GM18508 (cell line): ENCODE results near the gene VAMP8.
"Not testable (repeated sequence)": the region's sequence is repeated elsewhere in the genome, so short reads cannot be mapped to it uniquely, and the experiment has no call there.

Experiments used
- ATAC-seq: cut with Tn5 transposase; IDR thresholded peaks from one replicate; pipeline ENCODE4 v1.9.1; 2021; ENCODE audit warnings: moderate number of reproducible peaks; ENCODE audit not compliant: insufficient read depth, unreplicated experiment

The VAMP8 gene

GRCh38 chr2:85577386-85578242, at the start of gene VAMP8:
VAMP8 (plus strand) TSS chr2:85577586; CDS start chr2:85577647, 61 bp downstream.
- ATAC-seq, result no peak

GRCh38 chr2:85527787-85528186, 49.6 kb upstream of the VAMP8 start:
- ATAC-seq, result no peak

- ATAC-seq, result no peak
Observed at GRCh38 chr2:85528355-85528754, 49.0 kb upstream of the VAMP8 start.

GRCh38 chr2:85529809-85530208, 47.6 kb upstream of the VAMP8 start:
- no peak for ATAC-seq

GRCh38 chr2:85531589-85531988, 45.8 kb upstream of the VAMP8 start:
- no peak for ATAC-seq

- ATAC-seq, result no peak
Observed at GRCh38 chr2:85534099-85534498, 43.3 kb upstream of the VAMP8 start.

- no peak for ATAC-seq
Observed at GRCh38 chr2:85534881-85535280, 42.5 kb upstream of the VAMP8 start.

- no peak for ATAC-seq
Observed at GRCh38 chr2:85536479-85536878, 40.9 kb upstream of the VAMP8 start.

- ATAC-seq, result no peak
Observed at GRCh38 chr2:85537600-85538506, 39.5 kb upstream of the VAMP8 start.

GRCh38 chr2:85538507-85539360, 38.7 kb upstream of the VAMP8 start, which contains the start of gene MAT2A:
MAT2A (plus strand) TSS chr2:85539168; CDS start chr2:85539288, 120 bp downstream.
- ATAC-seq, result peak; percentile 37

GRCh38 chr2:85539361-85540132, 37.8 kb upstream of the VAMP8 start:
- ATAC-seq, result no peak

- ATAC-seq, result no peak
Observed at GRCh38 chr2:85540133-85540648, 37.2 kb upstream of the VAMP8 start.

- no peak for ATAC-seq
Observed at GRCh38 chr2:85541262-85541661, 36.1 kb upstream of the VAMP8 start.

- ATAC-seq, result no peak
Observed at GRCh38 chr2:85541753-85542457, 35.5 kb upstream of the VAMP8 start.

- ATAC-seq, result no peak
Observed at GRCh38 chr2:85542777-85543176, 34.6 kb upstream of the VAMP8 start.

- ATAC-seq, result not testable (repeated sequence)
Observed at GRCh38 chr2:85544254-85544691, 33.1 kb upstream of the VAMP8 start.

GRCh38 chr2:85544915-85545779, 32.2 kb upstream of the VAMP8 start:
- not testable (repeated sequence) for ATAC-seq
